GM19240 (cell line): ENCODE results near the gene ZFP36L2.

Experiments used
- DNase-seq: peaks from one replicate; pipeline ENCODE4 v3.0.0; 2011; ENCODE audit warnings: low spot score; ENCODE audit not compliant: insufficient read length

ZFP36L2 gene

GRCh38 chr2:43224571-43225092 lies 1.8 kb downstream of the ZFP36L2 start:
- DNase-seq, result no peak

- no peak for DNase-seq
Measured at GRCh38 chr2:43224131-43224570, 2.3 kb downstream of the ZFP36L2 start.

- DNase-seq, result no peak
Measured at GRCh38 chr2:43223521-43224001, 2.8 kb downstream of the ZFP36L2 start.

DNA sequence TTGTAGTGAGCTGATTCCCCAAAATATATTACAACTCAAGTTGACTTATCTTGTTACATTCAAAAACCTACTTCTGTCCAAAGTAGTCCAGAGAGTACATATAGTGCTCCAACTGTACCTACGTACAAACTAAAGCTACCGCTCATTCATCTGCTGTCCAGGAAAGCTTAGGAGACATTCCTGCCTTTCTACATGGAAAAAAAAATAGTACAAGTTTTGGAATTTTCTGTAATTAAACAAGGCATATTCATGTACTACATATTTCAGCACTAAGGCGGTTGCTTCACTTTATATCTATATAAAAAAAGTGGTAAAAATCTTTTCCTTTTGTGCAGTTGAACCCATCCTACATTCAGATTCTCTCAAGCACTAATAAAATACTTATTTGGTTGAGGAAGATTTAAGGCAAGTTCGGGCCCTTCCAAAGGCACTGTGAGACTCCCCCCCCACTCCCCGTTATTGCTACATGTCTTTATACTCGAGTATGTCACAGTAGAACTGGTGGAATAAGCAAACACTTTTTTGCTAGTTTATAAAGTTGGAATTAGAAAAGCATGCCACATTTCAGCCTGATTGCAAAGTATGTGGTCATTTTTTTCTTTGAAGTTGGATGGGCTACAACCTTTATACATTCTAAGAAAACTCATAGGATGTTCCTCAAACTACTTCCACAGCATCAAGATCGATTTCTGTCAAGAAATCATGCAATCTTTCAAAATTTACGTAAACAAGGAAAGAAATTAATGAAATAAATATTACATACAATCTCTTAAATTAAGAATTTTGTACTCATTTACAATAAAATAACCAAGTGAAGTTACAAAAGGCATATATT lies 3.7 kb downstream of the ZFP36L2 start:
- DNase-seq, result no peak

GRCh38 chr2:43221763-43222474 lies 4.5 kb downstream of the ZFP36L2 start:
- no peak for DNase-seq

DNA sequence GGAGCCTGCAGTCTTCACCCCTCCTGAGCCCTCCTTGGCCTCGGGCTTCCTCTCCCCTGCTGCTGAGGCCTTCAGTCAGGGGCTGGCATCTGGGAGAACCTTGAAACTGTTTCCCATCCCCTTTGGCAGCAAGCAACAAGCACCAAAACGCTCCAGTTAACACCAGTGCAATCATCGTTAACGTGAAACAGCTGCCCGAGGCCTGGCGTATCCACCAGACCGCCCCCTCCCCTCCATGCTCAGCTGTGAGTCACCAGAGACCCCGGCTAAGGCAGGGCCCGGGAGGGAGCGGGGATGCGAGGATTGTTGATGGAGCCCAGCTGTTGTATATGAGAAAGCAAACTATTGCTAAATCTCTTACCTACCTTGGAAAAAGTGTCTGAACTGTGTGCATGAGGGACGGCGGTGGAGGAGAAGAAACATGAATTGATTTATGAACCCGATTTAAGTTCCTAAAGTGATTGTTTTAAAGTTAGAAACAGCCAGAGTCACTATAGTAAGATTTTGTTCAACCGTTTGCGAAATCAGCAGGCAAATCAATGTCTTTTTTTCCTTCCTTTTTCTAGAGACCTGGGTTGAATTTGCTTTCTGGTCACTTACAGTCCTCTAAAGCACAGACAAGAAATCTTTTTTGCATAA lies 5.2 kb downstream of the ZFP36L2 start:
- no peak for DNase-seq

- no peak for DNase-seq
Measured at GRCh38 chr2:43220760-43221123, 5.7 kb downstream of the ZFP36L2 start.

DNA sequence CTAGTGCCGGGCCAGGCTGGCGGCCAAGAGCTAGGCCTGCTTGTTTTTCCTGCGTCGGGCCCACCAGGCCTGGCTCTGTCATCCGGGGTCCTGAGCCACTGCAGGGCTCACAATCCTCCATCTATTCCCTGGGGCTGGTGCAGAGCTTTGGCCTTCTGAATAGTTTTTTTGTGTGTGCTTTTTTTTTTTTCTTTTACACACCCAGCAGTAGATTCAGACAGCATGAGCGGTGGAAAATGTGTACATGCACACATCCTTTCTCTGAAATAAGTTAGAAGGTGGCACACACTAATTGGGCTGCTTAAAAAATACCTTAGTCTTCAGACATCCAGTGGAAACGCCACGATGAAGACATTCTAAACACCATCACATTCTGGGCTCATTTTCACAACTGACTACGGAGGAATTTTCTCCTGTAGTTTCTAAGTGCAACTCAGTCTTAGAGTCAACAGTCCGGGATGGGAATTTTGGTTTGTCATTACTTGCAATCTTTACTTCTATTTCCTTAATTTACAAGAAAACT lies 6.1 kb downstream of the ZFP36L2 start:
- no peak for DNase-seq

GRCh38 chr2:43219383-43220228 lies 6.8 kb downstream of the ZFP36L2 start:
- peak; percentile 66 for DNase-seq

DNA sequence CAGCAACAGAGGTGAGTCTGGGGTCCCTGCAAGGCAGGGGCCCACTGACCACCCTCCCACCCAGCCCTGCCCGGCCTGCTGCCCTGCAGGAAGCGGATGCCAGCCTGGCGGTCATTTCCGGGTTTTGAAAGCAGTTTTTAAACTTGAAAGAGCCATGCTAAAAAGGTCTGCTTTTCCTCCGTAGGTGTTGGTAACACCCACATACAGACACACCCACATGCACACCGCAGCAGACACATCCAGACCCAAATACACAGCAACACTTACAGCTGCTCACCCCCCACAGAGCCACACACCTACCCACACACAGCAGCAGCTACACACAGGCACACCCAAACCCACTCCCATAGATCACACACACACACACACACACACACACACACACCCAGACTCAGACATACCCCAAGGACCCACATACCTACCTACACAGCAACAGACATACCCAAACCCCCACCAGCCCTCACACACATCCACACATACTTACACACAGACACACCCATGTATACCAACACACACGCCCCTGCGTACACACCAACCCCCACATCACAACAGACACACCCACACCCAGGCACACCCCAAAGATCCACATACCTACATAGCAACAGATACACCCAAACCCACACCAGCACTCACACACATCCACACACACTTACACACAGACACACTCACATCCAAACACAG lies 7.6 kb downstream of the ZFP36L2 start:
- DNase-seq, result no peak

GRCh38 chr2:43218155-43218701 lies 8.2 kb downstream of the ZFP36L2 start:
- DNase-seq, result no peak

DNA sequence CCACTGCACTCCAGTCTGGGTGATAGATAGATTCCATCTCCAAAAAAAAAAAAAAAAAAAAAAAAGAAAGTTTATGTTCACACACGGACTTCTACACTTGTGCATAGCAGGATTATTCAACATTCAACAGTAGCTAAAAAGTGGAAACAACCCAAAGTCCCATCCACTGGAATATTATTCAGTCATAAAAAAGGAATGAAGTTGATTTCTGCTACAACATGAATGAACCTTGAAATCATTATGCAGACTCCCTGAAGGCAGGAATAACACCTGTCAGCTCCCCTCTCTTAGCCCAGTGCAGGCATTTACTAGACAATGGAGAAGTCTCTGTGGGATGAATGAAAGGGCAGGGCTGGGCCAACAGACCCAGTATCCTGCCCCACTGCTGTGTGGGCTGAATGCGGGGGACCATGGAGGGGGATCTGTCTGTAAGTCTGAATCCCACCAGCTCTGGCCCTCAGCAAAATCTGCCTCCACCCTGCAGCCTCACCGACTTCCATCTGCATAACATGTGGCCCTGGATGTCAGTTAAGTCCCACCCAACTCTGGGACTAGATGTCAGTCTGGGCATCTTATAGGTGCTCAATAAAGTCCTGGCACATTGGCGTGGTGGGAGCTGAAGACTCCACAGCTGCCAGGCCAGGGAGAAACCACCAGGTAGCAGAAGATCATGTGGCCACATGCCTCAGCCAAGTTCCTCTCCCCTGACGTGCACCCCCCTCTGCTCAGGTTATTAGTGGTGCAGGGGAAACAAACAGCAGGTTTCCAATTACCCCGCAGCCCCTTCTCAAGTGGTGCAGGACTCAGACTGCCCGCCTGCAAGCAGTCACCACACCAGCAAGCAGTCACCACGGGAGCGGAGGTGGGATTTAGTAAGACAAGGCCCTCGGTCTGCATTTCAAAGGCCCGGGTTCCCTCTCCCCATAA lies 8.9 kb downstream of the ZFP36L2 start:
- DNase-seq, result no peak

- DNase-seq, result no peak
Measured at GRCh38 chr2:43216629-43217028, 9.8 kb downstream of the ZFP36L2 start.

- DNase-seq, result no peak
Measured at GRCh38 chr2:43215673-43216255, 10.6 kb downstream of the ZFP36L2 start.

- DNase-seq, result no peak
Measured at GRCh38 chr2:43214253-43214652, 12.2 kb downstream of the ZFP36L2 start.

DNA sequence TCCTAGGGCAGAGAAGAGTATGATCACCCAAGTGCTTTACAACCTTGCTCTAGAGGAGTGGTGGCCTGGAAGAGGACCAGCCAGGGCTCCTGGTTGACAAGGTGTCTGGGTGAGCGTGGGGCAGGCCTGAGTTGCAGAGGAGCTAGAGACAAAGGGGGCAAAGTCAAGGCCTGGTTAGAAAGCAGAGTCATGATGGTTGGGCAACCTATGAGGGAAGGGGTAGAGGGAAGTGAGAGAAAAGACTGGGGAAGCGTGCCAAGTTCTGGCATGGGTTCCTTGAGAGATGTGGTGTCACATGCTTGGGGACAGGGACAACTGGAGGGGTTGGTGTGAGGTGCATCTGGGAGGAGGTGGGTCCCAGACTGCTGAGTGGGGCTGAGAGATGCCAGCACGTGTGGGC lies 13.5 kb downstream of the ZFP36L2 start:
- DNase-seq, result no peak

DNA sequence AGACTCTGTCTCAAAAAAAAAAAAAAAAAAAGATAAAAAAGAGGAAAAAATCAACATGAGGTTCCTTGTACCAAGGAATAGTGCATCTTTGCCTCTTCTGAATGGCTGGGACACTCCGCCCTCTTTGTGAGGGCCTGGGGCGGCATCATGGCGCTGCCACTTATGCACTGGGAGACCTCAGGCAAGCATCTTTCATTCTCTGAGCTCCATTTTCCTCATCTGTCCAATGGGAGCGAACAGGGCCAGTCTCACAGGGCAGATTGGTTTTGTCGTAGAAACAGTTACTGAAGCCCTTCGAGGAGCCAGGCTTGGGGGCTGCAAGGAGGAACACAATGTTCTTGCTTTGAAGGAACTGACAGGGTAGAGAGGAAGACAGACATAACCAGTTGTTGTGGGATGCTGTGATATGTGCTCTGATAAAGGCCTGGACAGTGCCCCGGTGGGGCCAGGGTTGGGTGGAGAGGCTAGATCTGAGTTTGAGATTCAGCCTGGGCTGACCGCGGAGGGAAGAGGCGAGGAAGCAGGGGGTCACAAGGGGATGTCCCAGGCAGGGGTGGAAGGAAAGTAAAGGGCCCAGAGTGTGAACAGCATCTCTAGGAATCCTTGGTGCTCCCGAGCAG lies 14.1 kb downstream of the ZFP36L2 start:
- no peak for DNase-seq
